HG03175 (cell line): ENCODE data around the gene TIE1.
A peak's percentile ranks its signal among the peaks of the same experiment; 100 is the strongest.
"Not testable (repeated sequence)": the region's sequence is repeated elsewhere in the genome, so short reads cannot be mapped to it uniquely, and the experiment has no call there.

Source experiments
- ATAC-seq: cut with Tn5 transposase; IDR thresholded peaks from one replicate; pipeline ENCODE4 v1.9.1; 2021; ENCODE audit warnings: mild to moderate bottlenecking, moderate library complexity; ENCODE audit not compliant: unreplicated experiment

The TIE1 gene

DNA sequence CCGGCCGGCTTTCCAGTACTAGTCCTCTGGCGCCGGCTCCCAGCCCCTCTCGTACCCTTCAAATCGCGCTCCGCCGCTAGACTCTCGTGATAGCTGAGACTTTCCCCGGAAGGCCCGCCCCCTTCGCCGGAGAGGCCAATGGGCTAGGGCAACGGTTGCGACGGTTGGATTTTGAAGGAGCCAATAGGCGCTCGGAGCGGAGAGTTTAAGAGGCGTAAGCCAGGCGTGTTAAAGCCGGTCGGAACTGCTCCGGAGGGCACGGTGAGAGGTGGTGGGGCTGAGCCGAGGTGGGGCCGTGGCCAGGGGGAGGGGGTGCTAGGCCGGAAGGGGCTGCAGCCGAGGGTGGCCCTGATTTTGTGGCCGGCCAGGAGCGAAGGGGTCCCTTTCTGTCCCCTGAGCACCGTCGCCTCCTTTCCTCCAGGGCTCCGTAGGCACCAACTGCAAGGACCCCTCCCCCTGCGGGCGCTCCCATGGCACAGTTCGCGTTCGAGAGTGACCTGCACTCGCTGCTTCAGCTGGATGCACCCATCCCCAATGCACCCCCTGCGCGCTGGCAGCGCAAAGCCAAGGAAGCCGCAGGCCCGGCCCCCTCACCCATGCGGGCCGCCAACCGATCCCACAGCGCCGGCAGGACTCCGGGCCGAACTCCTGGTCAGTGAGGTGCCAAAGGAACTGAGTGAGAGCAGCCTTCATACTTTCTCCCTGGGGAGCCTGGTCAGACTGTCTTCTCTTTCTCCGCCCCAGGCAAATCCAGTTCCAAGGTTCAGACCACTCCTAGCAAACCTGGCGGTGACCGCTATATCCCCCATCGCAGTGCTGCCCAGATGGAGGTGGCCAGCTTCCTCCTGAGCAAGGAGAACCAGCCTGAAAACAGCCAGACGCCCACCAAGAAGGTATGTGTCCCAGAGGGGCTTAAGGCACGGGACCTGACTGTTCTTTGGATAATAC is 58.2 kb downstream of the TIE1 start, which contains the start of gene CDC20:
TSS of gene CDC20 (plus strand) at position 236 of the 948 bp plus-strand sequence. CDS start at position 471, 235 bp downstream.
- peak; percentile 96 for ATAC-seq

DNA sequence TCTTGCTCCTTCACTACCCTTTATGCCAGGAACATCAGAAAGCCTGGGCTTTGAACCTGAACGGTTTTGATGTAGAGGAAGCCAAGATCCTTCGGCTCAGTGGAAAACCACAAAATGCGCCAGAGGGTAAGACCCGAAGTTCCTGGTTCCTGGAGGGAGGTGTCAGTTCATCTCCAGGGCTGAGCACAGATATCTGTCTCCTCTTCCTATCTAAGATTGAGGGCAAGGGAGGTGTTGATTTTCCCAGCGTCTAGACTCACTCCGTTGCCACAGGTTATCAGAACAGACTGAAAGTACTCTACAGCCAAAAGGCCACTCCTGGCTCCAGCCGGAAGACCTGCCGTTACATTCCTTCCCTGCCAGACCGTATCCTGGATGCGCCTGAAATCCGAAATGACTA is 58.9 kb downstream of the TIE1 start:
- ATAC-seq = no peak

DNA sequence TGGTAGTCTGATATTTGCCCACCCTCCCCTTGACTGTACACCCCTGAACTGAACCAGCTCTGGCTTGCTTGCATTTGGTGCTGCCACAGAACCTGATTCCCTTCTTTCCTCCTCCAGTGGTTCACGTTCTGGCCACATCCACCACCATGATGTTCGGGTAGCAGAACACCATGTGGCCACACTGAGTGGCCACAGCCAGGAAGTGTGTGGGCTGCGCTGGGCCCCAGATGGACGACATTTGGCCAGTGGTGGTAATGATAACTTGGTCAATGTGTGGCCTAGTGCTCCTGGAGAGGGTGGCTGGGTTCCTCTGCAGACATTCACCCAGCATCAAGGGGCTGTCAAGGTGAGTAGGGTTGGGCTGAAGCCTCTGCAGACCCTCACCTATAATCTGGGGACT is 59.8 kb downstream of the TIE1 start:
- ATAC-seq = no peak

DNA sequence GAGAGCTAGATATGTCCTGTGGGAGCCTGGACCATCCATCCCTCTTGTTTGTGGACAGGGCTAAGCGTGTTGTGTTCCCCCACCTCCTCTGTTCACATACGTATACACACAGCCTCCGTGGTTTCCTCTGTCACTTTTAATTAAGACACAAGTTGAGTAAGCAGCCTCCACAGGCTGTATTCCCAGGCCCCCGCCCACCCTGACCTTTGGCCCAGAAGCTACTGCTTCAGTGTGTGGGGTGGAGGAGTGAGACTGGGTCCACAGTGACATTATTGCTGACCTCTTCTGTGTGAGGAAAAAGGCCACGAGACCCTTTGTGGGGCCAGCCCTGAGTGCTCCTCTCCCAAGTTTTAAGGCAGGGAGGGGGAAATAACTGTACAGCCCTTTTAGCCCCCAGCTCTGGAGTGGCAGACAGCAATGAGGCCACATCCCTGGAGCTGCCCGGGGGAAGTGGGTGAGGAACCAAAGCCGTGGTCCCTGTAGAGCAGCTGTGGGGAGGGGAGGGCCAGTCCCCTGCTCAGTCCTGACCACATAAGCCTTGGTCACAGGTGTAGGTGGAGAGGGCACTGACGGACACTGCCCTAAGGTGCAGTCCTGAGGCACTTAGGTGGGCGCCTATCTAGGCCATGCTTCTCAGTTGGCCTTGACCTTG is 62.6 kb downstream of the TIE1 start:
- no peak for ATAC-seq

DNA sequence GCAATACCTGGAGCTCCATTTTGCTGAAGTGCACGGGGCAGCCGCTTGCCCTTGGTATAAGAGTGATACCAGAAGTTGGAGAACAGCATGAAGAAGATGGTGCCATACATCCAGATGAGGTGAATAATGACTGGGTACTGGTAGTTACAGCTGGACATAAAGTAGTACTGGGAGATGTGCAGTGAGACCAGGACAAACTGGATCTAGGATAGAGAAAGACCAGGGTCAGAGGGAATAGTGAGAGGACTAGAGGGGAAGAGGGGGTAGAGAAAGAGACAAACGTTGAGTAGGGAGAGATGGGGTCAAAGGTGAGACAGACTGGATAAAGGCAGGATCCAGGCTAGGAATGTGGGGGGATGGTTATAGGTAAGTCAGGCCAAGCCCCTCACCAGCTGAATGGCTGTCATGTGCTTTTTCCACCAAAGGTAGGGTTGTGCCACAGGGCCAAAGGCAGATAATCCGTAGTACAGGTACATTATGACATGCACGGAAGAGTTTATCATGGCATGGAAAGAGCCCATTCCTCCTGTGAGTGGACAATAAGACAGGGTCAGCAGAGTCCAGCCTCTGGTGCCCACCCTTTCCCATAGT is 63.2 kb downstream of the TIE1 start:
- no peak for ATAC-seq

DNA sequence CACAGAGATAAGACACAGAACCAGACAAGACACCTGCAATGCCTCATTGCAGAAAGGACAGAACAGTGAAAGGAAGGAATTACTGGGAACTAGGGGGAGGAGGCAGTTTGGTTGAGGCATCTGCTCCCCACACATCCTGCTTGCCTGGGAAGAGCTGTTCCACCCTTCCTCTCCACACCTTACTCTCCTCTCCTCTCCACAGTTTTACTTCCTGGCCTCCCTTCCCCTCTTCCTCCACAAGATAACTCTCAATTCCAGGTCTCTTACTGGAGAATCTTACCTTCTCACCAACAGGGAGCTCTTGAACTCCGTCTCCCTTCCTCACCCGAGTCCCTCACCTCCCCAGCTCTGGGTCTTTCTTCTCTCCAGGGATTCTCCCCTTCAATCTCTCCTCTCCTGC is 64.9 kb downstream of the TIE1 start:
- ATAC-seq = no peak

DNA sequence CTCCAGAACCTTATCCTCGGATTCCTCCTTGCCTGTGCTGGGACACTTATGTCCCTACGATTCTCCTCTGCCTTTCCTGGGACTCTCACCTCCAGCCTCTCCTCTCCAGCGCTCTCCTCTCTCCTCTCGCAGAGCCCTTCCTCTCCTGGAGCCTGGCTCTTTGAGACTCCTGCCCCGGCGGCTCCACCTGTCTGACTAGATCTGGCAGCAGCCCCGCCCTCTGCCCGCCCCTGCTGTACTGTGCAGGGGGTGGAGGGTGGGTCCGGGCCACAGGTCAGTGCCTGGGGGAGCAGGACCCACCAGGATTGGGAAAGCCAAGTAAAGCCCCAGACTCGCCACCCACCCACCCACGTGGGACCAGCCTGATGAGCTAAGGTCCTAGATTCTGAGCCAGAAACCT is 65.4 kb downstream of the TIE1 start:
- no peak for ATAC-seq

DNA sequence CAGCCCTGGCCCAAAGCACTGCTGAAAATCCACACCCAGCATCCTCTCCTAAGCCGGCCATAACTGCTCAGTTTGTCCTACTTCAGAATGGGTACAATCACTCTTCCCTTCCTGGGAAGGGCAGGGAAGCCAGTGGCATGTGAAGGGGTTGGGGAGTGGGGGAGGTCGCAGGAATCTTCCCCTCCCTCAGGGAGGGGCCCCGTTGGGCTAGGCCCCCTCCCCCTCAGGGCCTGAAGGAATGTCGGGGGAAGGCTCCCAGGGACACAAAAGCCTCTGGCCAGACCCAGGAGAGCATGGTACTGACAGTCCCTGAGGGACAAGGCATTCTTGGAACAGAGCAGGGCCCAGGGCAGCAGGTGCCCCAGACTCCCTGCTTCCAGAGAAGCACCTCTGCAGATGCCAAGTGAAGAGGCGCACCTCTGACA is 65.8 kb downstream of the TIE1 start:
- no peak for ATAC-seq

DNA sequence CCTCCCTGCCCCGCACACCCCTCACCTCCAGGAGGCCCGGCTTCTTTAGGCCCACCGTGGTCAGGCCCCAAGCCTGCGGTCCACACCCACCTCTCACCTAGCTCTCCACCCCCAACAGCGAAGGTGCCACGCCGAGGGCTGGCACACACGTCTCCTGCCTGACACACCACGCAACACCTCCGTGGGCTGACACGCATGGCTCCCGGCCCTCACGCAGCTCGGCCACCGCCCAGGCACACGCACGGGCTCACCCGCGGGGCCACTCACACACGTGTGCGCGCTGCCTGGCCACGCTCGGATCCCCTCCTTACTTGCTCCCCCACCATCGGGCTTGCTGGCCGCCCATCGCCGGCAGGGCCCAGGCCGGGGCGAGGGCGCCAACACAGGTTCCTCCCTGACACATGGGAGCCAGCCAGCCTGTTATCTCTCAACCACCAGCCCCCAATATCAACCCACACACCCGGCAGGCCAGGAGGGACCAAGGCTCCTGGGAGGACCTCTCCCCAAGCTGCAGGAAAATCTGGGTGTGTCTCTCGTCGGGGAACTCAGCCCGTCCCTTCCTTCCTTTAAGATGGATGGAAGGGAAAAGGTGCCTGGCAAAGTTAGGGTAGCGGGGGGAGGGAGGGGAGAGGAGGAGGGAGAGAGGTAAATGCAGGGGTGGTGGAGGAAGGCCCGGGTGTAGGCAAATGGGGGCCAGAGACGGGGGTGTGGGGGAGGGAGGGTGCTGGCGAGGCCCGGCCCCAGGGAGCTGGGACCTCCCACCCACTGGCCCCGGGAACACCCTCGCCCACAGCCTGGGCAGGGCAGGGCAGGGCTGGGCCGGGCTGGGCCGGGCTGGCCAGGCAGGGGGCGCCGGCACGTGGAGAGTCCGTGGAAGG is 66.5 kb downstream of the TIE1 start:
- ATAC-seq = peak; percentile 29

DNA sequence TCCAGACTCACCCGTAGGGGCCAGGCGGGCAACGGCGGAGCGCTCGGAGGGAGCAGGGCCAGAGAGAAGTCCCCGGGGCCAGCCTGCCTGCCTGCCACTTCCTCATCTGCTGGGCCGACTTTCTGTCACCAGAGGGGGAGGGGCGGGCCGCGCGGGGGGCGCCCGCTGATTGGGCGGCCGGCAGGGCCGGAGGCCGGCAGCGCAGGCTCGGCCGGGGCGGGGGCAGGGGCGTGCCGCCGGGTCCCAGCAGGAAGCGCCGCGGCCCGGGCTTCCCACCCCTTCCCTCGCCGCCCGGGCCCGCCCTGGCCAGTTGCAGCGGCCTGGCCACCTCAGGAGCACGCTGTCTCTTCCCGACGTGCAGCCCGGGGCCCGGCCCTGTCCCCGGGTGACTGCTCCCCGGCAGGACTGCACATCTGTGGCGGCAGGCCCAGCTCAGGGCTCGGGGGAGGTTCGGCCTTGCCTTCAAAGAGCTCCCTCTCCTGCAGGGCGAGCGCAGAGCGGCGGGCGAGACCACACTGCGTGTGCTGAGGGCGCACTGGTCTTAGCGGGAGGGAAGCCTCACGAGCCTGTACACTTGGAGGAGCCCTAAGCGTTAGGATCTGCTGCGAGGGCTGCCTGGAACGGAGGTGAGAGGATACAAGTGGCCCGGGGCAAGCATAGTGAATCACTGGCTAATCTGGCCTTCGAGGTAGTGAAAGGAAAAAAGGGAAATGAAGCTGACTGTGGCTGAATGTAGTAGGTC is 67.3 kb downstream of the TIE1 start, which contains the start of gene ELOVL1:
TSS of gene ELOVL1 (minus strand) at position 108 of the 742 bp plus-strand sequence. CDS start 2,402 bp downstream, outside the sequence.
- ATAC-seq = peak; percentile 74

DNA sequence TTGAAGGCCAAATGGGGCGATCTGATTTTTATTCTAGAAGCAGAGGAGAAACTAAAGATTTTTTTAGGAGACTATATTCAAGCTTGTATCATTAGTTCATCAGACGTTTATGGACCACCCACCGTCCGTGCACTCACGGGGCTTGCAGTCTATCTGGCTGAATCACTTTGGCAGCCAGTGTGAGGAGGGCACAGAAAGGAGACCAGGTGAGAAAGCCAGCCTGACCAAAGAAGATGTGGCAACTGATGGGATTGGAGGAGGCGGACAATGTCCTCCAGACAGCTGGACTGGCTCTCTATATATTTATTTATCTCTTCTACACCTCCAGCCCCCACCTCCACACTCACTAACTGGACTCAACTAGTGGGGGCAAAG is 67.9 kb downstream of the TIE1 start:
- ATAC-seq = peak; percentile 3

DNA sequence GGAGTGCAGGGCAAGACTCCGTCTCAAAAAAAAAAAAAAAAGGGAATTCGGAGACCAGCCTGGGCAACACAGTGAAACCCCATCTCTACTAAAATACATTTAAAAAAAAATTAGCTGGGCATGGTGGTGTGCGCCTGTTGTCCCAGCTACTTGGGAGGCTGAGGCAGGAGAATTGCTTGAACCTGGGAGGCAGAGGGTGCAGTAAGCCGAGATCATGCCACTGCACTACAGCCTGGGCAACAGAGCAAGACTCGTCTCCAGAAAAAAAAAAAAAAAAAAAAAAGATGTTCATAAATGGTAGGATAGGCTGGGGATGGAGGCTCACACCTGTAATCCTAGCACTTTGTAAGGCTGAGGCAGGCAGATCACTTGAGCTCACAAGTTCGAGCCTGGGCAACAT is 69.0 kb downstream of the TIE1 start:
- ATAC-seq = not testable (repeated sequence)

DNA sequence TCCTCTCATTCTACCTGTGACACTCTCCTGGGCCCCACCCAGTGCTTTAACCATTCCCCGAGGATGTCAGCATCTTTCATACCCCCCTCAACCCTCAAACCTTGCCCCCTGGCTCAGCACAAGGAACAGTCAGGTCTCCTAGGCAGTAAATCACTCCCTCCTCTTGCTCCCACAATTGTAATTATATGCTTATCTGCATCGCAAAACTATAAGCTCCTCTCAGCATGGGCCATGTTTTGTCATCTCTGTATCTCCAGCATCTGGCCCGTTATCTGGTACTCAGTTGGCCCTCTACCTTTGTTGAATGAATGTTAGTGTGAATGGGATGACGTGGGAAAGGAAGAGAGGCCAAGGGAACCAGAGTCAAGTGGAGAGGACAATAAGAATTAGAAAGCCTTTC is 69.8 kb downstream of the TIE1 start:
- no peak for ATAC-seq

DNA sequence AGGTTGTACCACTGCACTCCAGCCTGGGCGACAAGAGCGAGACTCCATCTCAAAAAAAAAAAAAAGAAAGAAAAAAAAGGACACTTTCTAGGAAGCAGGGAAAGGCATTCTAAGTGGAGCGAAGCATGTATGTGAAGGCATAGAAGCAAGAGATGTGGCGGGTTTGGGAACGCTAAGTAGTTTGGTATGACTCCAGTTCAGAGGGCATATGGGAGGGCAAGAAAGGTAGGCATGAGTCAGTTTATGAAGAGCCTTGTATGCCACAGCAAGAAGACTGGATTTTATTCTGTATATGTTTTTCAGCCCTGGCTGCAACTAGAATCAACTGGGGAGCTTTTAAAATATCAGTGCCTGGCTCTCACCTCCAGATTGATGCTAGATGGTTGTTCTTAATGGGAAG is 71.4 kb downstream of the TIE1 start:
- no peak for ATAC-seq
